GM23338 (cell line): ENCODE results near the gene PSMC3. TPM values are rescaled to one million over a fixed set of nuclear protein-coding genes. Genes with fewer than 3 reads are reported as not detected.
A peak's percentile ranks its signal among the peaks of the same experiment; 100 is the strongest.

ENCODE experiments used
- ATAC-seq: fragments of 200-7000 bp; cut with Tn5 transposase; 3 replicates; pipeline ENCODE4 v1.9.1; 2020
- DNase-seq: peaks from one replicate; pipeline ENCODE4 v3.0.0-alpha.2; 2015; ENCODE audit warnings: low spot score
- H2AFZ ChIP-seq: fragments of 200-600 bp; sonication (generic); 2 replicates; pipeline ENCODE4 v1.8.0; 2016; ENCODE audit warnings: antibody characterized with exemption, mild to moderate bottlenecking, moderate library complexity
- H3F3A ChIP-seq: fragments of 200-600 bp; sonication (generic); replicated peaks from 2 replicates; pipeline ENCODE4 v1.8.0; 2017; ENCODE audit warnings: antibody characterized with exemption, mixed run types, low read depth
- H3K27ac ChIP-seq: fragments of 200-600 bp; sonication (generic); 2 replicates; pipeline ENCODE4 v1.6.1; 2016; ENCODE audit warnings: low read depth
- H3K27me3 ChIP-seq: fragments of 200-600 bp; sonication (generic); 2 replicates; pipeline ENCODE4 v1.8.0; 2016; ENCODE audit warnings: mild to moderate bottlenecking, mixed run types, moderate library complexity; ENCODE audit not compliant: insufficient read depth
- H3K36me3 ChIP-seq: fragments of 200-600 bp; sonication (generic); 2 replicates; pipeline ENCODE4 v1.8.0; 2016; ENCODE audit warnings: mild to moderate bottlenecking; ENCODE audit not compliant: insufficient read depth
- H3K4me1 ChIP-seq: fragments of 200-600 bp; sonication (generic); 2 replicates; pipeline ENCODE4 v1.8.0; 2016; ENCODE audit warnings: mild to moderate bottlenecking, moderate library complexity; ENCODE audit not compliant: insufficient read depth
- H3K4me2 ChIP-seq: fragments of 200-600 bp; sonication (generic); 2 replicates; pipeline ENCODE4 v1.7.1; 2017; ENCODE audit warnings: mixed run types
- H3K4me3 ChIP-seq: fragments of 200-600 bp; sonication (generic); 2 replicates; pipeline ENCODE4 v1.6.1; 2016; ENCODE audit warnings: mixed run types
- H3K79me2 ChIP-seq: fragments of 200-600 bp; sonication (generic); replicated peaks from 2 replicates; pipeline ENCODE4 v1.8.0; 2017; ENCODE audit warnings: mild to moderate bottlenecking; ENCODE audit not compliant: insufficient read depth
- H3K9me2 ChIP-seq: fragments of 200-600 bp; sonication (generic); 2 replicates; pipeline ENCODE4 v1.8.0; 2017; ENCODE audit not compliant: insufficient read depth
- H4K20me1 ChIP-seq: fragments of 200-600 bp; sonication (generic); replicated peaks from 2 replicates; pipeline ENCODE4 v1.8.0; 2017; ENCODE audit warnings: mild to moderate bottlenecking; ENCODE audit not compliant: insufficient read depth
- H3K27ac Mint-ChIP-seq: 2 replicates; pipeline ENCODE4 v1.8.0; 2020; ENCODE audit warnings: inconsistent platforms, mild to moderate bottlenecking, moderate library complexity, mixed read lengths
- H3K27me3 Mint-ChIP-seq: 3 replicates; pipeline ENCODE4 v1.8.0; 2022; ENCODE audit warnings: low read depth, mild to moderate bottlenecking, moderate library complexity, mixed read lengths, inconsistent platforms; ENCODE audit not compliant: insufficient read depth, poor library complexity
- H3K36me3 Mint-ChIP-seq: 3 replicates; pipeline ENCODE4 v1.8.0; 2021; ENCODE audit warnings: low read depth, mild to moderate bottlenecking, inconsistent platforms, moderate library complexity, mixed read lengths
- H3K4me1 Mint-ChIP-seq: 3 replicates; pipeline ENCODE4 v1.8.0; 2020; ENCODE audit warnings: mild to moderate bottlenecking, inconsistent platforms, mixed read lengths
- H3K4me3 Mint-ChIP-seq: 3 replicates; pipeline ENCODE4 v1.8.0; 2021; ENCODE audit warnings: moderate library complexity, mild to moderate bottlenecking, inconsistent platforms, mixed read lengths
- H3K9me3 Mint-ChIP-seq: 3 replicates; pipeline ENCODE4 v1.8.0; 2020; ENCODE audit warnings: moderate library complexity, mild to moderate bottlenecking, inconsistent platforms, mixed read lengths
- CREB1 ChIP-seq: fragments of 250-450 bp; sonication (Bioruptor Pico); IDR thresholded peaks from 2 replicates; pipeline ENCODE4 v1.5.0; 2020; ENCODE audit warnings: low read depth, mild to moderate bottlenecking, moderate library complexity
- EZH2 ChIP-seq: fragments of 200-600 bp; sonication (generic); IDR thresholded peaks from one replicate; pipeline ENCODE4 v1.8.0; 2017; ENCODE audit warnings: antibody characterized with exemption, mild to moderate bottlenecking, low read depth; ENCODE audit not compliant: unreplicated experiment
- EZH2phosphoT487 ChIP-seq: fragments of 200-600 bp; sonication (generic); IDR thresholded peaks from one replicate; pipeline ENCODE4 v1.8.1; 2018; ENCODE audit warnings: antibody characterized with exemption; ENCODE audit not compliant: unreplicated experiment
- JUNB ChIP-seq: IDR thresholded peaks from one replicate; pipeline ENCODE4 v1.6.1; 2016; ENCODE audit warnings: antibody characterized with exemption; ENCODE audit not compliant: unreplicated experiment
- NANOG ChIP-seq: IDR thresholded peaks from 2 replicates; pipeline ENCODE4 v1.6.1; 2016; ENCODE audit warnings: antibody characterized with exemption, borderline replicate concordance
- STAT1 ChIP-seq: IDR thresholded peaks from one replicate; pipeline ENCODE4 v1.6.1; 2016; ENCODE audit warnings: antibody characterized with exemption; ENCODE audit not compliant: unreplicated experiment
- ZNF114 ChIP-seq: fragments of 250-450 bp; sonication (Bioruptor Pico); IDR thresholded peaks from 2 replicates; pipeline ENCODE4 v1.5.0; 2020; ENCODE audit warnings: mild to moderate bottlenecking, moderate library complexity
- ZNF331 ChIP-seq: fragments of 250-450 bp; sonication (Bioruptor Pico); IDR thresholded peaks from 2 replicates; pipeline ENCODE4 v1.5.0; 2020; ENCODE audit warnings: low read depth, mild to moderate bottlenecking, moderate library complexity
- long read RNA-seq: library from polyadenylated mRNA; unstranded; transcript quantifications from one replicate; pipeline ENCODE4 v2.0.0, GENCODE V29; 2020; ENCODE audit not compliant: unreplicated experiment
- polyA plus RNA-seq: library from polyadenylated mRNA; unstranded; fragments of >200 nt; fragmentation: Nextera tagmentation; extraction: Ambion mirVana; gene quantifications from 2 replicates; pipeline ENCODE4 v1.2.1, GENCODE V29; 2016
- total RNA-seq: library from RNA; depleted of rRNA; stranded (reverse); fragments of >200 nt; shearing (Covaris generic); gene quantifications from 2 replicates; pipeline ENCODE4 v1.2.3, GENCODE V29; 2014; rRNA removed
- TF ChIP-seq, protein P1 (sequence below): IDR thresholded peaks from one replicate; pipeline ENCODE4 v1.6.1; 2018; ENCODE audit warnings: antibody characterized with exemption; ENCODE audit not compliant: unreplicated experiment
- TF ChIP-seq, protein P2 (sequence below), 2 experiments: fragments of 200-600 bp in 1 of 2; sonication (generic) in 1 of 2; conservative IDR thresholded peaks; 2 replicates each; pipeline versions ENCODE4 v1.5.1 to v1.6.1; 2016 to 2017; ENCODE audit warnings: antibody characterized with exemption in 2 of 2, low read depth in 2 of 2, mild to moderate bottlenecking in 2 of 2, moderate library complexity in 1 of 2
- TF ChIP-seq, protein P3 (sequence below): IDR thresholded peaks from 2 replicates; pipeline ENCODE4 v1.6.1; 2016; ENCODE audit warnings: antibody characterized with exemption
- TF ChIP-seq, protein P4 (sequence below): fragments of 250-450 bp; sonication (Bioruptor Pico); IDR thresholded peaks from 2 replicates; pipeline ENCODE4 v1.5.0; 2020; ENCODE audit warnings: mild to moderate bottlenecking, moderate library complexity

Gene PSMC3
- total RNA-seq (147 and 149 TPM in 2 replicates), polyA plus RNA-seq (173 and 190 TPM in 2 replicates)
- long read RNA-seq, transcript PSMC3-212 (12 exons, 1,373 nt) = major isoform, 258 of 299 reads
- long read RNA-seq, partial matches to known transcripts = 13 of 299 reads
- long read RNA-seq, other reads (novel, unspliced or antisense) = 28 of 299 reads

DNA sequence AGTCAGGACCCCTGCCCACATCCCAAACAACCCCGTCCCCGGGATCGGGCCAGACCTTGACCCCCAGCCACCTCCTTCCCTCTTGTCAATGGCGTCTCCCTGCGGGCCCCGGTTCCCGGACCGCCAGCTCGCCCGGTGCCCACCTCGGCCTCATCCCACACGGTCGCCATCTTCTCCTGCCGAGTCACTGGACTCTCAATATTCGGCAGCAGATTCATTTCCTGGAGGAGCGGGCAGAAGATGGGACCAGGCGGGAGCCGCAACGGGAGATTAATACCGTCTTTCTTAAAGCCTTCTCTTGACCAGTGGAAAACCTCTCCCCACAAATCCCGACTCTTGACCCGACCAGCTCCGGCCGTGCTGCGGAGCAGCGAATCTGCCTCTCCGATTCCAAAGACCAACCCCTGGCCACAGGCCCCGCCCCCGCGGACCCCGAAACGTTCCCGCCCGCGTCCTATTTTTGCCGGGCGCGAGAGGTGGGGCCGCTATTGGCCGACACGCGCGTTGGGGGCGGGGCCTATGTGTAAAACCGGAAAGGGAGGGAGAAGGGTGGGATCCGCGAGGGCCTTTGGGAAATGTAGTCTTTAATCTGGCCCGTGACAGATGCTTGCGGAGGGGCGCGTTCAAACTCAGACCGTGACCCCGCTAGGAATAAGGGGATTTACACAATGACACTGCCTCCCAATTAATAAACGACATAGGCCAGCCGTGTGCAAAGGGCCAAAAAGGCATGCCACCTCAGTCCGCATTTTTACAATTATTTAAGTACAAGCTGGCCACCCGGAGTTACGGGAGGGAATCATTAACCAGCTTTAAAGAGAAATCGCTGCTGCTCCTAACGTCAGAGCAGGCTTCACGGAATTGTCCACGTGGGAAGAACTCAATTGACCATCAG, at the start of gene PSMC3:
PSMC3 (minus strand) TSS at position 378 of the 895 bp plus-strand sequence; CDS start at position 218, 160 bp downstream.
- ATAC-seq = peak; percentile 90
- H3K9me3 Mint-ChIP-seq = no peaks in the 10 kb centered on the region
- peaks cover 6% of the 10 kb centered on the region for H3K4me1 ChIP-seq
- peak; percentile 100 for DNase-seq
- no peaks in the 10 kb centered on the region for H3K27me3 ChIP-seq
- peaks cover 50% of the 10 kb centered on the region for H3K36me3 Mint-ChIP-seq
- peak within 1 kb of the TSS; percentile 100 for H3K4me3 Mint-ChIP-seq
- peaks cover 18% of the 10 kb centered on the region for H3K27me3 Mint-ChIP-seq
- no peaks in the 10 kb centered on the region for H4K20me1 ChIP-seq
- peak within 1 kb of the TSS; percentile 99 for H3K4me2 ChIP-seq
- H3K4me3 ChIP-seq = peak within 1 kb of the TSS; percentile 77
- H3K27ac Mint-ChIP-seq = peak within 1 kb of the TSS; percentile 100
- H3F3A ChIP-seq = peaks cover 7% of the 10 kb centered on the region; the same call in 1 of the 2 replicates
- H2AFZ ChIP-seq = peak within 1 kb of the TSS; percentile 92
- H3K27ac ChIP-seq = peak within 1 kb of the TSS; percentile 82
- H3K79me2 ChIP-seq = peaks cover 16% of the 10 kb centered on the region
- peaks cover 12% of the 10 kb centered on the region for H3K36me3 ChIP-seq
- H3K9me2 ChIP-seq = no peaks in the 10 kb centered on the region
- peaks cover 7% of the 10 kb centered on the region for H3K4me1 Mint-ChIP-seq
- TF ChIP-seq JUNB (no peak), EZH2phosphoT487 (no peak), NANOG (no peak), EZH2 (no peak), STAT1 (no peak), CREB1 (CRISPR knock-in tag) (peak; percentile 60; the same call in 1 of the 2 replicates), ZNF114 (CRISPR knock-in tag) (no peak), ZNF331 (CRISPR knock-in tag) (no peak)
- TF ChIP-seq, protein P1, sequence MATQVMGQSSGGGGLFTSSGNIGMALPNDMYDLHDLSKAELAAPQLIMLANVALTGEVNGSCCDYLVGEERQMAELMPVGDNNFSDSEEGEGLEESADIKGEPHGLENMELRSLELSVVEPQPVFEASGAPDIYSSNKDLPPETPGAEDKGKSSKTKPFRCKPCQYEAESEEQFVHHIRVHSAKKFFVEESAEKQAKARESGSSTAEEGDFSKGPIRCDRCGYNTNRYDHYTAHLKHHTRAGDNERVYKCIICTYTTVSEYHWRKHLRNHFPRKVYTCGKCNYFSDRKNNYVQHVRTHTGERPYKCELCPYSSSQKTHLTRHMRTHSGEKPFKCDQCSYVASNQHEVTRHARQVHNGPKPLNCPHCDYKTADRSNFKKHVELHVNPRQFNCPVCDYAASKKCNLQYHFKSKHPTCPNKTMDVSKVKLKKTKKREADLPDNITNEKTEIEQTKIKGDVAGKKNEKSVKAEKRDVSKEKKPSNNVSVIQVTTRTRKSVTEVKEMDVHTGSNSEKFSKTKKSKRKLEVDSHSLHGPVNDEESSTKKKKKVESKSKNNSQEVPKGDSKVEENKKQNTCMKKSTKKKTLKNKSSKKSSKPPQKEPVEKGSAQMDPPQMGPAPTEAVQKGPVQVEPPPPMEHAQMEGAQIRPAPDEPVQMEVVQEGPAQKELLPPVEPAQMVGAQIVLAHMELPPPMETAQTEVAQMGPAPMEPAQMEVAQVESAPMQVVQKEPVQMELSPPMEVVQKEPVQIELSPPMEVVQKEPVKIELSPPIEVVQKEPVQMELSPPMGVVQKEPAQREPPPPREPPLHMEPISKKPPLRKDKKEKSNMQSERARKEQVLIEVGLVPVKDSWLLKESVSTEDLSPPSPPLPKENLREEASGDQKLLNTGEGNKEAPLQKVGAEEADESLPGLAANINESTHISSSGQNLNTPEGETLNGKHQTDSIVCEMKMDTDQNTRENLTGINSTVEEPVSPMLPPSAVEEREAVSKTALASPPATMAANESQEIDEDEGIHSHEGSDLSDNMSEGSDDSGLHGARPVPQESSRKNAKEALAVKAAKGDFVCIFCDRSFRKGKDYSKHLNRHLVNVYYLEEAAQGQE = no peak
- TF ChIP-seq, protein P2, sequence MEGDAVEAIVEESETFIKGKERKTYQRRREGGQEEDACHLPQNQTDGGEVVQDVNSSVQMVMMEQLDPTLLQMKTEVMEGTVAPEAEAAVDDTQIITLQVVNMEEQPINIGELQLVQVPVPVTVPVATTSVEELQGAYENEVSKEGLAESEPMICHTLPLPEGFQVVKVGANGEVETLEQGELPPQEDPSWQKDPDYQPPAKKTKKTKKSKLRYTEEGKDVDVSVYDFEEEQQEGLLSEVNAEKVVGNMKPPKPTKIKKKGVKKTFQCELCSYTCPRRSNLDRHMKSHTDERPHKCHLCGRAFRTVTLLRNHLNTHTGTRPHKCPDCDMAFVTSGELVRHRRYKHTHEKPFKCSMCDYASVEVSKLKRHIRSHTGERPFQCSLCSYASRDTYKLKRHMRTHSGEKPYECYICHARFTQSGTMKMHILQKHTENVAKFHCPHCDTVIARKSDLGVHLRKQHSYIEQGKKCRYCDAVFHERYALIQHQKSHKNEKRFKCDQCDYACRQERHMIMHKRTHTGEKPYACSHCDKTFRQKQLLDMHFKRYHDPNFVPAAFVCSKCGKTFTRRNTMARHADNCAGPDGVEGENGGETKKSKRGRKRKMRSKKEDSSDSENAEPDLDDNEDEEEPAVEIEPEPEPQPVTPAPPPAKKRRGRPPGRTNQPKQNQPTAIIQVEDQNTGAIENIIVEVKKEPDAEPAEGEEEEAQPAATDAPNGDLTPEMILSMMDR (conservative IDR thresholded peaks at IDR 0.05; ENCODE audit: low read depth in 2 of 2) = no peak
- TF ChIP-seq, protein P3, sequence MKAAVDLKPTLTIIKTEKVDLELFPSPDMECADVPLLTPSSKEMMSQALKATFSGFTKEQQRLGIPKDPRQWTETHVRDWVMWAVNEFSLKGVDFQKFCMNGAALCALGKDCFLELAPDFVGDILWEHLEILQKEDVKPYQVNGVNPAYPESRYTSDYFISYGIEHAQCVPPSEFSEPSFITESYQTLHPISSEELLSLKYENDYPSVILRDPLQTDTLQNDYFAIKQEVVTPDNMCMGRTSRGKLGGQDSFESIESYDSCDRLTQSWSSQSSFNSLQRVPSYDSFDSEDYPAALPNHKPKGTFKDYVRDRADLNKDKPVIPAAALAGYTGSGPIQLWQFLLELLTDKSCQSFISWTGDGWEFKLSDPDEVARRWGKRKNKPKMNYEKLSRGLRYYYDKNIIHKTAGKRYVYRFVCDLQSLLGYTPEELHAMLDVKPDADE = peak; percentile 83
- TF ChIP-seq, protein P4, sequence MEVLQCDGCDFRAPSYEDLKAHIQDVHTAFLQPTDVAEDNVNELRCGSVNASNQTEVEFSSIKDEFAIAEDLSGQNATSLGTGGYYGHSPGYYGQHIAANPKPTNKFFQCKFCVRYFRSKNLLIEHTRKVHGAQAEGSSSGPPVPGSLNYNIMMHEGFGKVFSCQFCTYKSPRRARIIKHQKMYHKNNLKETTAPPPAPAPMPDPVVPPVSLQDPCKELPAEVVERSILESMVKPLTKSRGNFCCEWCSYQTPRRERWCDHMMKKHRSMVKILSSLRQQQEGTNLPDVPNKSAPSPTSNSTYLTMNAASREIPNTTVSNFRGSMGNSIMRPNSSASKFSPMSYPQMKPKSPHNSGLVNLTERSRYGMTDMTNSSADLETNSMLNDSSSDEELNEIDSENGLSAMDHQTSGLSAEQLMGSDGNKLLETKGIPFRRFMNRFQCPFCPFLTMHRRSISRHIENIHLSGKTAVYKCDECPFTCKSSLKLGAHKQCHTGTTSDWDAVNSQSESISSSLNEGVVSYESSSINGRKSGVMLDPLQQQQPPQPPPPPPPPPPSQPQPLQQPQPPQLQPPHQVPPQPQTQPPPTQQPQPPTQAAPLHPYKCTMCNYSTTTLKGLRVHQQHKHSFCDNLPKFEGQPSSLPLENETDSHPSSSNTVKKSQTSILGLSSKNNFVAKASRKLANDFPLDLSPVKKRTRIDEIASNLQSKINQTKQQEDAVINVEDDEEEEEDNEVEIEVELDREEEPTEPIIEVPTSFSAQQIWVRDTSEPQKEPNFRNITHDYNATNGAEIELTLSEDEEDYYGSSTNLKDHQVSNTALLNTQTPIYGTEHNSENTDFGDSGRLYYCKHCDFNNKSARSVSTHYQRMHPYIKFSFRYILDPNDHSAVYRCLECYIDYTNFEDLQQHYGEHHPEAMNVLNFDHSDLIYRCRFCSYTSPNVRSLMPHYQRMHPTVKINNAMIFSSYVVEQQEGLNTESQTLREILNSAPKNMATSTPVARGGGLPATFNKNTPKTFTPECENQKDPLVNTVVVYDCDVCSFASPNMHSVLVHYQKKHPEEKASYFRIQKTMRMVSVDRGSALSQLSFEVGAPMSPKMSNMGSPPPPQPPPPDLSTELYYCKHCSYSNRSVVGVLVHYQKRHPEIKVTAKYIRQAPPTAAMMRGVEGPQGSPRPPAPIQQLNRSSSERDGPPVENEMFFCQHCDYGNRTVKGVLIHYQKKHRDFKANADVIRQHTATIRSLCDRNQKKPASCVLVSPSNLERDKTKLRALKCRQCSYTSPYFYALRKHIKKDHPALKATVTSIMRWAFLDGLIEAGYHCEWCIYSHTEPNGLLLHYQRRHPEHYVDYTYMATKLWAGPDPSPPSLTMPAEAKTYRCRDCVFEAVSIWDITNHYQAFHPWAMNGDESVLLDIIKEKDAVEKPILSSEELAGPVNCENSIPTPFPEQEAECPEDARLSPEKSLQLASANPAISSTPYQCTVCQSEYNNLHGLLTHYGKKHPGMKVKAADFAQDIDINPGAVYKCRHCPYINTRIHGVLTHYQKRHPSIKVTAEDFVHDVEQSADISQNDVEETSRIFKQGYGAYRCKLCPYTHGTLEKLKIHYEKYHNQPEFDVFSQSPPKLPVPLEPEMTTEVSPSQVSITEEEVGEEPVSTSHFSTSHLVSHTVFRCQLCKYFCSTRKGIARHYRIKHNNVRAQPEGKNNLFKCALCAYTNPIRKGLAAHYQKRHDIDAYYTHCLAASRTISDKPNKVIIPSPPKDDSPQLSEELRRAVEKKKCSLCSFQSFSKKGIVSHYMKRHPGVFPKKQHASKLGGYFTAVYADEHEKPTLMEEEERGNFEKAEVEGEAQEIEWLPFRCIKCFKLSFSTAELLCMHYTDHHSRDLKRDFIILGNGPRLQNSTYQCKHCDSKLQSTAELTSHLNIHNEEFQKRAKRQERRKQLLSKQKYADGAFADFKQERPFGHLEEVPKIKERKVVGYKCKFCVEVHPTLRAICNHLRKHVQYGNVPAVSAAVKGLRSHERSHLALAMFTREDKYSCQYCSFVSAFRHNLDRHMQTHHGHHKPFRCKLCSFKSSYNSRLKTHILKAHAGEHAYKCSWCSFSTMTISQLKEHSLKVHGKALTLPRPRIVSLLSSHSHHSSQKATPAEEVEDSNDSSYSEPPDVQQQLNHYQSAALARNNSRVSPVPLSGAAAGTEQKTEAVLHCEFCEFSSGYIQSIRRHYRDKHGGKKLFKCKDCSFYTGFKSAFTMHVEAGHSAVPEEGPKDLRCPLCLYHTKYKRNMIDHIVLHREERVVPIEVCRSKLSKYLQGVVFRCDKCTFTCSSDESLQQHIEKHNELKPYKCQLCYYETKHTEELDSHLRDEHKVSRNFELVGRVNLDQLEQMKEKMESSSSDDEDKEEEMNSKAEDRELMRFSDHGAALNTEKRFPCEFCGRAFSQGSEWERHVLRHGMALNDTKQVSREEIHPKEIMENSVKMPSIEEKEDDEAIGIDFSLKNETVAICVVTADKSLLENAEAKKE (CRISPR knock-in tag) = no peak
